Liver (tissue), 9 donors: ENCODE results near the gene CABP5. TPM values are rescaled to one million over a fixed set of nuclear protein-coding genes. Genes with fewer than 3 reads are reported as not detected.

ENCODE experiments used
- DNase-seq: peaks from one replicate; pipeline ENCODE4 v3.0.0-alpha.2; 2017; ENCODE audit warnings: low spot score
- H3K27ac ChIP-seq, 2 donors: one replicate each; pipeline ENCODE4 v1.7.0; 2013; ENCODE audit warnings: inconsistent platforms in 2 of 2, low read length in 2 of 2, control low read depth in 1 of 2, low read depth in 1 of 2, mild to moderate bottlenecking in 1 of 2
- H3K27me3 ChIP-seq, 4 donors: one replicate each; pipeline versions ENCODE4 v1.6.1 to v1.7.0; 2013; ENCODE audit warnings: low read length in 3 of 4, inconsistent platforms in 1 of 4, mild to moderate bottlenecking in 1 of 4, moderate library complexity in 1 of 4; ENCODE audit not compliant: control insufficient read depth in 4 of 4, insufficient read depth in 4 of 4
- H3K36me3 ChIP-seq, 4 donors: one replicate each; pipeline versions ENCODE4 v1.6.1 to v1.7.0; 2013; ENCODE audit warnings: low read length in 3 of 4, mild to moderate bottlenecking in 3 of 4, low read depth in 1 of 4, moderate library complexity in 1 of 4; ENCODE audit not compliant: control insufficient read depth in 4 of 4, insufficient read depth in 3 of 4
- H3K4me1 ChIP-seq, 4 donors: one replicate each; pipeline versions ENCODE4 v1.6.1 to v1.7.0; 2013; ENCODE audit warnings: low read length in 3 of 4, mild to moderate bottlenecking in 3 of 4, moderate library complexity in 1 of 4; ENCODE audit not compliant: control insufficient read depth in 4 of 4, insufficient read depth in 4 of 4
- H3K4me3 ChIP-seq, 3 donors: one replicate each; pipeline versions ENCODE4 v1.6.1 to v1.7.0; 2013; ENCODE audit warnings: low read length in 3 of 3, control low read depth in 1 of 3, low read depth in 1 of 3, mild to moderate bottlenecking in 1 of 3
- H3K9ac ChIP-seq, 2 donors: one replicate each; pipeline ENCODE4 v1.7.0; 2013; ENCODE audit warnings: low read length in 2 of 2, mild to moderate bottlenecking in 2 of 2, moderate library complexity in 2 of 2, control low read depth in 1 of 2, low read depth in 1 of 2
- H3K9me3 ChIP-seq, 4 donors: one replicate each; pipeline versions ENCODE4 v1.6.1 to v1.7.0; 2013; ENCODE audit warnings: low read length in 3 of 4; ENCODE audit not compliant: control insufficient read depth in 4 of 4
- FOXA2 ChIP-seq: IDR thresholded peaks from 2 replicates; pipeline ENCODE4 v1.6.1; 2016; ENCODE audit warnings: antibody characterized with exemption
- HNF4A ChIP-seq, 2 donors: conservative IDR thresholded peaks; 2 replicates each; pipeline ENCODE4 v1.6.1; 2016; ENCODE audit warnings: antibody characterized with exemption in 2 of 2, mild to moderate bottlenecking in 2 of 2
- REST ChIP-seq: IDR thresholded peaks from 2 replicates; pipeline ENCODE4 v1.6.1; 2016; ENCODE audit warnings: antibody characterized with exemption, mild to moderate bottlenecking
- RXRA ChIP-seq, 2 donors: IDR thresholded peaks; 2 replicates each; pipeline ENCODE4 v1.6.1; 2017 to 2018; ENCODE audit warnings: antibody characterized with exemption in 2 of 2, mild to moderate bottlenecking in 1 of 2
- SP1 ChIP-seq: IDR thresholded peaks from 2 replicates; pipeline ENCODE4 v1.6.1; 2018; ENCODE audit warnings: antibody characterized with exemption, mild to moderate bottlenecking
- TAF1 ChIP-seq: conservative IDR thresholded peaks from 2 replicates; pipeline ENCODE4 v1.6.1; 2016; ENCODE audit warnings: antibody characterized with exemption, mild to moderate bottlenecking
- ZBTB33 ChIP-seq: IDR thresholded peaks from 2 replicates; pipeline ENCODE4 v1.6.1; 2016; ENCODE audit warnings: antibody characterized with exemption
- WGBS: extraction: QIAGEN DNeasy Blood & Tissue Kit; methylation state at CpG from one replicate; pipeline ENCODE4 v1.1.7; 2013; 5-methylcytosine and 5-hydroxymethylcytosine counted together
- polyA plus RNA-seq, 2 donors: library from polyadenylated mRNA; stranded (reverse) in 1 of 2; unstranded in 1 of 2; fragments of 200-250 nt in 1 of 2; fragments of >200 nt in 1 of 2; fragmentation: Nextera tagmentation in 1 of 2; extraction: Ambion mirVana in 1 of 2; gene quantifications; one replicate each; pipeline versions ENCODE4 v1.2.1 to v1.2.3, GENCODE V29; 2013 to 2015
- total RNA-seq, 2 donors: library from RNA; depleted of rRNA; stranded (reverse); fragments of >200 nt; gene quantifications; one replicate each; pipeline ENCODE4 v1.2.3, GENCODE V29; 2014
- TF ChIP-seq, protein P1 (sequence below): IDR thresholded peaks from 2 replicates; pipeline ENCODE4 v1.6.1; 2016; ENCODE audit warnings: antibody characterized with exemption
- donor health status: healthy.
- donor health status: healthy.
- donor health status: healthy.
- donor health status: healthy.
- donor health status: healthy.

Gene CABP5
- total and polyA plus RNA-seq, 4 donors, result not detected

- WGBS, result 78% methylated on average over 6 of the region's 6 CpGs
Measured at GRCh38 chr19:48000846-48001245, 43.0 kb downstream of the CABP5 start.

DNA sequence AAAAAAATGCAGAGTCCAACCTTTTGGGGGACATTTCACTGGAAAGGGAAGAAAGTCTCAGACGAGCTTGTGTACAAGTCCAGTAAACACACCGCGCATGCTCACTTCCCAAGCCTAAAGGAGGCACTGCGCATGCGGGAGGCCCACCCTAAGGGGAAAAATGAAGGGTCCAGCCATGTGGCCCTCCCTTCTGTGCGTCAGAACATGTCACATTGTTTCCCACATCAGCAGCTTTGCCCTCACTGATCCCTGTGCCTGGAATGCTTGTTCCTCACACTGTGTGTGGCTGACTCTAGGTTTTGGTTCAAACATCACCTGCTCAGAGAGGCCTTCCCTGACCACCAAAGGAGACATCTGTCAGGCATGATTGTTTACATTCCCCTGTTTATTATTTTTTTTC is 45.1 kb downstream of the CABP5 start:
- Histone ChIP-seq H3K4me1 (no peaks in the 10 kb centered on the region), H3K27ac (no peak overlapping the region), H3K9me3 (no peaks in the 10 kb centered on the region), H3K36me3 (no peaks in the 10 kb centered on the region), H3K27me3 (peaks cover 0 to 5% (median 0%) of the 10 kb centered on the region in 4 donors), H3K4me3 (no peak overlapping the region), H3K9ac (no peak overlapping the region)
- TF ChIP-seq SP1 (no peak), FOXA2 (no peak)
- 76% methylated on average over 6 of the region's 6 CpGs for WGBS
- DNase-seq, result no peak

More at GRCh38 chr19:48000846-48001245, 43.0 kb downstream of the CABP5 start:
- H3K4me3 ChIP-seq, result no peak overlapping the region
- no peak for DNase-seq
- H3K36me3 ChIP-seq, result no peaks in the 10 kb centered on the region
- H3K9me3 ChIP-seq, result no peaks in the 10 kb centered on the region
- H3K9ac ChIP-seq, result no peak overlapping the region
- no peaks in the 10 kb centered on the region for H3K4me1 ChIP-seq
- H3K27me3 ChIP-seq, result peaks cover 0 to 2% (median 0%) of the 10 kb centered on the region in 4 donors
- no peak for TF ChIP-seq REST
- H3K27ac ChIP-seq, result no peak overlapping the region

- no peak for DNase-seq
- no peaks in the 10 kb centered on the region for H3K4me1 ChIP-seq
- H3K9me3 ChIP-seq, result no peaks in the 10 kb centered on the region
- no peaks in the 10 kb centered on the region for H3K36me3 ChIP-seq
- peaks cover 0 to 5% (median 0%) of the 10 kb centered on the region in 4 donors for H3K27me3 ChIP-seq
- TF ChIP-seq ZBTB33 (no peak), TAF1 (no peak), HNF4A (conservative IDR thresholded peaks at IDR 0.05) (no peak), RXRA (IDR thresholded peaks at IDR 0.05) (no peak), SP1 (no peak)
- TF ChIP-seq, protein P1, sequence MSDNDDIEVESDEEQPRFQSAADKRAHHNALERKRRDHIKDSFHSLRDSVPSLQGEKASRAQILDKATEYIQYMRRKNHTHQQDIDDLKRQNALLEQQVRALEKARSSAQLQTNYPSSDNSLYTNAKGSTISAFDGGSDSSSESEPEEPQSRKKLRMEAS, result no peak
- no peak overlapping the region for H3K27ac ChIP-seq
- no peak overlapping the region for H3K4me3 ChIP-seq
- H3K9ac ChIP-seq, result no peak overlapping the region
- WGBS, result 48% methylated on average over 1 of the region's 1 CpG
Measured at GRCh38 chr19:47996230-47996727, 47.6 kb downstream of the CABP5 start.
